DMS79 treated with DMSO at 0.1 percent for 48 hours (cell line): ENCODE data around the gene RCOR2.
"Not testable (repeated sequence)": the region's sequence is repeated elsewhere in the genome, so short reads cannot be mapped to it uniquely, and the experiment has no call there.

Source experiments
- DNase-seq: peaks from one replicate; lab custom pipeline; 2025; lab: John Stamatoyannopoulos, UW

RCOR2 gene

DNA sequence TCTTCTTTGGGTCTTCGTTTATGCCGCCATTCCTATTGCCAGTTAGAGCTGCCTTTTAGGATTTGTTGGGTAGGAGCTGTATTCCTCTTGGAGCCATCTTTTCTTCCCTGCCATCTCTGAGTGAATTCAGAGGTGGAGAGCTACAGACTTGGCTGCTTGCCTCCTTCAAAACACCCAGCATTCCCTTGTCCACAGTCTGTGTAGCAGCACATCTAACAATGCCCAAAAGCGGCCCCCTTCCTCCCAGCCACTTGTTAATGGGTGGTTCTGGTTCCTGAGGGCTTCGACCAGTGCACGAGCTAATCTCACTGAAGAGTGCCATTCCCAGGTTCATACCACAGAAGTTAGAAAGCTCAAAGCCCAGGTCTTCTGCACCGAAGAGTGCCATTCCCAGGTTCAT, 40.3 kb downstream of the RCOR2 start:
- DNase-seq, result no peak

DNA sequence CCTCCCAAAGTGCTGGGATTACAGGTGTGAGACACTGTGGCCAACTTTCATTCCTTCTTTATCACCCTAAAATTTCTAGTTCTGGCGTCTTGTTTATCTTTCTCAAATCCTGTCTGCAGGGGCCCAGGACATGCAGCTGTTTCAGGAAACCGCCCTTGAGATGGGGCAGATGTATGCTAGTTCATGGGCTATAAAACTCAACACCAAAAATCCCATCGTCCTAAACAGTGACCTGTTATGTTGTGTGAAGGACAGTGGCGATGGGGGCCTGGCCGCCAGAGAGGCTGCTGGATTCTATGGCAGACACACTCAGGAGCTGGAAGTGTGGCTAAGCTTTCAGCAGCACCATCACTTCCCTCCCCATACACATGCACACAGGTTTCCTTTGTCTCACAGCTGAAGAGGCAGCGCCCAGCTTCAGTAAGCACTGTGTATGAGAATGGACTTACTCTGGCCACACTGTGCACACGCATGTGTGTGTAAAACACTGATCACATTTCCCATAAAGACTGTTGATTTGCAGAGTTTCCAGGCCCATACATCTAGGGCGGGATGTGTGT, 41.4 kb downstream of the RCOR2 start:
- no peak for DNase-seq

DNA sequence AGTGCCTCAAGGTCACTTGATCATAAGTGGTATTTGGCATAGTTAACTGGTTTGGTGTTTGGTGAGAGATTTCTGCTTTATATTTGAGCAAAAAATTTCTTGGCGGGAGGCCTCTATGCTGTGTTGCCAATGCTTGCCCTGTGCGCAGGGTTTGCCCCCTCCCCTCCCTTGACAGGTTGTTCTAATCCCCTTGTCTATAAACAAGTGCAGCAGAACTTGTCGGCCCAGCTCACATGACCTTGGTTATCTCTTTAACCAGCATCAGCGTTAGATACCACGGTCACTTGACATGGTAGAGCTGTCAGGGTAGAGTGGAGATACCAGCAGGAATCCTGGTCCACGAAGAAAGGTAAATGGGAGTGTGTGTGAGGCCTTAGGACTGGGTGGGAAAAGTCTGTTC, 42.5 kb downstream of the RCOR2 start:
- no peak for DNase-seq

DNA sequence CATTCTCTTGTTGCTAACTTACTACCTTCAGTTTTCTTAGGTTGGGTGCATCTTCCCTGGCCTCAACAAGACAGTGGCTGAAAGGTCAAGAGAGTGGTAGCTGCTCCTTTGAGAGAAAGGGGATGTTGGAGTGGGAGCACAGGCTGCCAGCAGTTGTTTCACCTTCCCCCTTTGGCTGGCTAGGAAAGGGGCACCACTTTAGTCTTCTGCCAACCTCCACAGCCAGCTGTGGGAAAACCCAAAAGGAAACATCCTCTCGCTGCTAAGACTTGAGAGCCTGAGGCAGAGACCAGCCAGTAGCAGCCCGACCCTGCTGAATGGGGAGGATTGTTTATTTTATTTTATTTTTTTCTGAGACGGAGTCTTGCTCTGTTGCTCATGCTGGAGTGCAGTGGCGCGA, 43.7 kb downstream of the RCOR2 start:
- no peak for DNase-seq

DNA sequence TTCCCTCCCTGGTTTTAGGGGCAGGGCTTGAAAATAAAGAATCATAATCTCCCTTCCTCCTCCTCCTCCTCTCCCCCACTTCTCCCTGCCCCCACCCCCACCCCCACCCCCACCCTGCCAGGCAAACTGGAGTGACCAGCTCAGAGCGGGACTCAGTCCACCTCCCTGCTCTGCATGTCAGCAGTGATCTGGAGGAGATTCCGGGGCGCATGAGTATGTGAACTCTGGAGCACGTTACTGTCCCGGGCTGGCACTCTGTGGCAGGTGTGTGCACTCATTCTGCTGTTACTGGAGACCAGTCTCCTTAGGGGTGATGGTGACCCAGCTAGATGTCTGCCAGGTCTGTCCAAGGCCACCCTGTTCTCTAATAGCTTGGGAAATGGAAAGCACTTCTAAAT, 44.2 kb downstream of the RCOR2 start:
- DNase-seq, result no peak

DNA sequence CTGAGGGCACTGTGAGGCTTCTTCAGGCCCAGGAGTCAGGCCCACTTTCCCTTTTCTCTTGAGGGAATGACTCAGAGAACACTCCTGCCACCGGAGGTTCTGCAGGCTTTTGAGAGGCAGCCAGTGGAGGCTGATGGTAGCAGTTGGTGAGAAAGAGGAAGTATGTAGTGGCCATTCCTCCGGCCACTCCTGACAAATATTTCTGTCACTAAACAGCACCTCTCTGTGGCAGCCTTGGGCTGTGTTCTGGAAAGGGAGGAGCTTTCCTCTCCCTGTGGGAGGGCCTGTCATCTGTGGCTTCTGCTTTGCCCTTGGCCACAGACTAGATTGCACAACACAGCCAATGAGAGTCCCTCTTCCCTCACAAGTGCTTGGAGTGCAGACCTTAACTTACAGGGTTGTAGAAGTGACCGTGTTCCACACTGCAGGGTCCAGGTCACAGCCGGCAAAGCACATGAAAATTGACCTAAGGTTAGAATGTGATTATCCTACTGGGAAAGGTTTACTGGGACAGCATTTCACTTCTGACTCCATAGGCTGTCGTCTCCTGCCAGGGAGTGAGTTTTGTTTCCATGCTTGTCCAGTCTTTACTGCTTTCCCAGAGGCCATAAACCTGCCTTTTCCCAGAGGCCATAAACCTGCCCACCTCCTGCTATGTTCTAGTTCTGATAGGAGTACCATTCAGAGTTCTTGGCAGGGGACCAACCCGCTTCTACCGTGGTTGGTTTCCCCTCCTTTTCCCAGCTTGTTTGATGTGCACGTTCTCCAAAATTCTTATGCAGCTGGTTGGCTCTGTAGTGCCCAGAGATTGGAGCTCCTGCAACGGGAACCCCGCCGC, 44.8 kb downstream of the RCOR2 start:
- peak; percentile 75 for DNase-seq

DNA sequence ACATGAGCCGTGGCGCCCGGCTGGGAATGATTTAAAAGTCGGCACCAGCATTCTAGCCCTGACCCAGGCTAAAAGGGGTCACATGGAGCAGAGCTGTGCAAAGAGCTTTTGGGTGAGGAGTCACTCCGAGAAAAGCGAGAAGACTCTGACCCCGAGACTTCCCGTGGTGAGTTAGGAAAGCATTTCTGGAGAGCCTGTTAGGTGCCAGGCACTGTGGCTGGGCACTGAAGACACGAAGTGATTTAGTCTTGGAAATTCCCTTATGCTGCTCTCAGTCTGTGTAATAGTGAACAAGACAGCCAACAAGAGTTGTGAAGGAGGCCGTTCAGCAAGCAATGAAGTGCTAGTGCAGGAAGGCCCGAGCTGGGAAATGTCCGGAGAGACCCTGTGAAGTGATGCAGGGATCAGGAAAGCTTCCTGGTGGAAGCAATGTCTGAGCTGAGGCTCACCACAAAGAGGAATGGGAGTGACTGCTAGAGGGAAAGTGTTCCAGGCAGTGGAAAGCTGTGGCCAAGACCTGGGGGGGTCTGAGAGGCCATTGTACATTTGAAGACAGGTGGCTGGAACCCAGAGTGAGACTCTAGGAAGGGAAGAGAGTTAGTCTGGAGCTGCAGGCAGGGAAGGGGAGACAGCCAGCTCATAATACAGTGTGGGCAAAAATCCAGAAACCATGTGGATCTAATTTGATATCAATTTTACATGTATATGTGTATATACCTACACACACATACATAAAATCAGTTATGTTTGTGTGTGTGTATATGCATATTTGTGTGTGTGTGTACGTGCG, 46.4 kb downstream of the RCOR2 start:
- DNase-seq, result no peak

DNA sequence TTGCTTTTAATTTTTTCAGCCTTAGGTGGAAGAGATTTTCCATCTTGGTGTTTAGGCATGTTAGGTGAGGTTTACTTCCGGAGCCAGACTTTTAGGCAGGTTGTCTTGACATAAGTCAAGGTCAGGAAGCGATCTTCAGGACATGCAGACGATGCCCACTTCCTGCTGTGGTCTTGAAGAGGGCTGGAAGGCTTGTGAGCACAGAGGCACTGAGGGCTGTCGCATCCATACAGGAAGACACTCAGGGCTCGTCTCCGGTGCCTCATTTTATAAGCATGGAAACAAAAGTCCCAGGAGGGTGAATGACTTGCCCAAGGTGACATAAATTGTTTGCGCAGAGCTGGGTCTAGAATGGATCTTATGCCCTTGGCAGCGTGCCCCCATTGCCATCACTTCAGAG, 47.3 kb downstream of the RCOR2 start:
- DNase-seq, result no peak

DNA sequence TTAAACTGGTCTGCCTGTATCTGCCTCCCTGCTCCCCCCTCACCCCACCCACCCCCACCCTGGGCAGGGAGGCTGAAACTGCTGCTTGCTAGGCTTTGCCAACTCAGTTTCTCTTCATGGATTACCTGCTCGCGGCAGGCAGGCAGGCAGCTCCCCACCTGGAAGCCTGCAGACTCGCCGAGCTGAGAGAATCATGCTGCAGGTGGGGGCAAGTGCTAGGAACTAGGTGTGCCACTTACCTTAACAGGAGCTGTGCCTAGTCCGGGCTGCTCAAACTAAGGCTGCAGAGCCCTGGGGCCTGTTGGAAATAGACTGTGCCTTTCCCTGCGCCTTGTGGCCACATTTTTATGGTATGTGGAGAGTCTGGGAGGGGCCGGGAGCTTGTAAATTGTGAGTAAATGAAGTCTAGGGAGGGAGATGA, 47.8 kb downstream of the RCOR2 start:
- DNase-seq, result no peak

DNA sequence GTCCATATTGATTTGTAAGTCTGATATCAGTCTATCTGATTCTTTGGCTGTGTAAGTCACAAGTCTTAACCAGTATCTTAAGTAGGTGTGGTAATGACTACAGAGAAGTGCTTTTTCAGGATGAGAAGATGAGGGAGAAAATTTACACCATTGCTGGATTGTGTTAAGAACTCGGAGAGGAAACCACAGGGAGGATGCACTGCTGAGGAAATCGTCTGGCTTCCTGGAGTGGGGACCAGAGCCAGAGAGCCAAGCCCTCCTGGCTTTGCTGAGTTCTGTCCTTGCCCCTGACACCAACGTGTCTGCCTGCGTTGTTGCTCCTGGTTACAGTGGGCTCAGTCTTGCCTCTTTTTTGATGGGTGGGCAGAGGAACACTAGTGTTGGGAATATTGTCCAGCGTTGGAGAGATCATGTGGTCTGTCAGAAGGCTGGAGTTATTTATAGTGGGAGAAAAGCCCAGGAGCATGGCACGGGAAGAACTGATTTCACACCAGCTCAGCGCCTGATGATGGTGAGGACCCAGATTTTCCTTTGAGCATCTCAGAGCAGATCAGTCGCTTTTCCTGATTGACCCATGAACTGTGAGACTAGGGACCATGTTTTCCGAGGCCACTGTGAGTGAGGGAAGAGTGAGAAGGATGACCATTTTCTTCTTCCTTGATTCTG, 48.4 kb downstream of the RCOR2 start:
- no peak for DNase-seq

DNA sequence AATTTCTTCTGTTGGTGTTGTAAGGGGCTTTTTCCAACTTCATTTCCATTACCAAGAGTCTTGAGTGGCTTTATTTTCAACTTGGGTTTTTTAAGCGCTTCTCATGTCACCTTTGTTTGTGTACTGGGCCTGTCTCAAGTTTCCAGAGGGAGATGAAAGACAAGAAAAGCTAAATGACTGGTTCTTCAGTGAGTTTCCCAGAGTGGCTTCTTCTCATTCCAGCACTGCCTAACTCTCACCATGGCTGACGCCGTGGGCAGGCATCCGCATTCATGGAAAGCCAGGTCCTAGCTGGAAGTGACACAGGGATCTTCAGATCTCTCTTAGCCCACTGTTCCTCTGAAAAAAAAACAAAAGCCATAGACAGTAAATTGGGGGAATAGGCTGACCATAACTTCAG, 49.5 kb downstream of the RCOR2 start:
- DNase-seq, result no peak

DNA sequence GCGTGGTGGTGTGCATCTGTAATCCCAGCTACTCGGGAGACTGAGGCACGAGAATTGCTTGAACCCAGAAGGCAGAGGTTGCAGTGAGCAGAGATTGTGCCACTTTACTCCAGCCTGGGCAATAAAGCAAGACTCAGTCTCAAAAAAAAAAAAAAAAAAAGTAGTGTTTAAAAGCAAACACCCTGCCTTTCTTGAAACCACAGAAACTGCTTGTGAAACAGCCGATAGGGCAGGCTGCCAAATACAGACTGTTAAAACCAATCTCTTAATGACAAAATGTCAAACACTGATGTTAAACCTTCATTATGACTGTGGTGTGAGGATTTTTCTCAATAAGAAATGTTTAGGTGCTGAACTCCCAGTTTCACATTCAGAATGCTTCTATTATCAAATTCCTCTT, 50.8 kb downstream of the RCOR2 start:
- DNase-seq, result peak; percentile 82

DNA sequence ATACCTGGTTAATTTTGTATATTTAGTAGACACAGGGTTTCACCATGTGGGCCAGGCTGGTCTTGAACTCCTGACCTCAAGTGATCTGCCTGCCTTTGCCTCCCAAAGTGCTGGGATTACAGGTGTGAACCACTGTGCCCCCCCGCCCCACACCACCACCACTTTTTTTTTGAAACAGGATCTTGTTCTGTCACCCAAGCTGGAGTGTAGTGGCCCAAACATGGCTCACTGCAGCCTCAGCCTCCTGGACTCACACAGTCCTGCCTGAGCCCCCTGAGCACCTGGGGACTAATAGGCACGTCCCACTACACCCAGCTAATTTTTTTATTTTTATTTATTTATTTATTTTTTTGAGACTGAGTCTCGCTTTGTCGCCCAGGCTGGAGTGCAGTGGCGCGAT, 53.3 kb downstream of the RCOR2 start:
- not testable (repeated sequence) for DNase-seq

DNA sequence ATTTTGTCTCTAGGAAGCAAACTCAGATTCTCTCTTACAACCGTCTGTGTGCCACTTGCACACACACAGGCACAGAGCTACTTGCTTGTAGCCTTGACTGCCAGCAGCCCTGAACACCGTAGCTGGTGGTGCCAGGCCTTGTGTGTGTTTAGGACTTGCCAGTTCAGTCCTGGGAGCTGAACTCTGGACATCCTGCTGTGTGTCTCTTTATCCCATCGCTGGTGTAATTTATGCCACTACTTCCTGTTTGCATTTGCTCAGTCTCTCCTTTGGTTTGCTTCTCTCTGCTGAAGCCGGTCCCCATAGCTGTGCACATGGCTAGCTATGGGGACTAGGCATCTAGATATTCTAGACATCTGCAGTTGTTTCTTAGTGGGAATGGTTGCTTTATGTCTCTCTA, 54.0 kb downstream of the RCOR2 start:
- no peak for DNase-seq
